Progenitor cell of endocrine pancreas (in vitro differentiated cells): ENCODE data around the gene PPIP5K2. TPM values are rescaled to one million over a fixed set of nuclear protein-coding genes. Genes with fewer than 3 reads are reported as not detected.

Experiments
- DNase-seq: peaks from one replicate; pipeline ENCODE4 v3.0.0; 2021; ENCODE audit warnings: low spot score; ENCODE audit not compliant: unreplicated experiment
- H3K27ac Mint-ChIP-seq: 2 replicates; pipeline ENCODE4 v1.8.0; 2021; ENCODE audit warnings: mild to moderate bottlenecking, moderate library complexity, mixed read lengths
- H3K27me3 Mint-ChIP-seq: 2 replicates; pipeline ENCODE4 v1.8.0; 2021; ENCODE audit warnings: mixed read lengths
- H3K36me3 Mint-ChIP-seq: 2 replicates; pipeline ENCODE4 v1.8.0; 2022; ENCODE audit warnings: mixed read lengths; ENCODE audit not compliant: insufficient read depth
- H3K4me1 Mint-ChIP-seq: 2 replicates; pipeline ENCODE4 v1.8.0; 2021; ENCODE audit warnings: low read depth, mixed read lengths
- H3K4me3 Mint-ChIP-seq: 2 replicates; pipeline ENCODE4 v1.8.0; 2021; ENCODE audit warnings: low read depth, mild to moderate bottlenecking, moderate library complexity, mixed read lengths
- H3K9me3 Mint-ChIP-seq: 2 replicates; pipeline ENCODE4 v1.8.0; 2021; ENCODE audit warnings: low read depth, mixed read lengths
- CTCF ChIP-seq: fragments of 200-600 bp; sonication (generic); IDR thresholded peaks from one replicate; pipeline ENCODE4 v1.5.0; 2021; ENCODE audit warnings: antibody characterized with exemption, mild to moderate bottlenecking; ENCODE audit not compliant: unreplicated experiment
- total RNA-seq: library from RNA; stranded (reverse); gene quantifications from 2 replicates; pipeline ENCODE4 v1.2.1, GENCODE V29; 2021

The PPIP5K2 gene
- total RNA-seq, 1 donor from 2014 or later = 89.2 TPM

- no peak overlapping the region for H3K27ac Mint-ChIP-seq
- DNase-seq = no peak
- no peak overlapping the region for H3K4me3 Mint-ChIP-seq
- no peak for TF ChIP-seq CTCF
- peaks cover 4% of the 10 kb centered on the region for H3K9me3 Mint-ChIP-seq
- peaks cover 10% of the 10 kb centered on the region for H3K4me1 Mint-ChIP-seq
- no peaks in the 10 kb centered on the region for H3K36me3 Mint-ChIP-seq
- no peaks in the 10 kb centered on the region for H3K27me3 Mint-ChIP-seq
Measured at GRCh38 chr5:103247118-103247517, 127.0 kb downstream of the PPIP5K2 start.

GRCh38 chr5:103249068-103249467 lies 129.0 kb downstream of the PPIP5K2 start:
- H3K4me3 Mint-ChIP-seq = no peak overlapping the region
- peaks cover 4% of the 10 kb centered on the region for H3K4me1 Mint-ChIP-seq
- no peaks in the 10 kb centered on the region for H3K36me3 Mint-ChIP-seq
- H3K27ac Mint-ChIP-seq = no peak overlapping the region
- DNase-seq = no peak
- no peak for TF ChIP-seq CTCF
- peaks cover 3% of the 10 kb centered on the region for H3K9me3 Mint-ChIP-seq
- no peaks in the 10 kb centered on the region for H3K27me3 Mint-ChIP-seq

- H3K27me3 Mint-ChIP-seq = no peaks in the 10 kb centered on the region
- no peak for TF ChIP-seq CTCF
- no peak overlapping the region for H3K4me3 Mint-ChIP-seq
- H3K36me3 Mint-ChIP-seq = no peaks in the 10 kb centered on the region
- H3K9me3 Mint-ChIP-seq = no peaks in the 10 kb centered on the region
- H3K27ac Mint-ChIP-seq = no peak overlapping the region
- H3K4me1 Mint-ChIP-seq = peaks cover 4% of the 10 kb centered on the region
- DNase-seq = no peak
Measured at GRCh38 chr5:103254921-103255320, 134.8 kb downstream of the PPIP5K2 start.

GRCh38 chr5:103255691-103256090 lies 135.6 kb downstream of the PPIP5K2 start:
- Mint-ChIP-seq H3K4me1 (peaks cover 9% of the 10 kb centered on the region), H3K27ac (no peak overlapping the region), H3K27me3 (no peaks in the 10 kb centered on the region), H3K36me3 (no peaks in the 10 kb centered on the region), H3K4me3 (no peak overlapping the region), H3K9me3 (no peaks in the 10 kb centered on the region)
- DNase-seq = no peak
- no peak for TF ChIP-seq CTCF

GRCh38 chr5:103256178-103256577 lies 136.1 kb downstream of the PPIP5K2 start:
- TF ChIP-seq CTCF = no peak
- H3K27me3 Mint-ChIP-seq = no peaks in the 10 kb centered on the region
- H3K4me1 Mint-ChIP-seq = peaks cover 14% of the 10 kb centered on the region
- H3K36me3 Mint-ChIP-seq = no peaks in the 10 kb centered on the region
- no peaks in the 10 kb centered on the region for H3K9me3 Mint-ChIP-seq
- no peak overlapping the region for H3K4me3 Mint-ChIP-seq
- DNase-seq = no peak
- H3K27ac Mint-ChIP-seq = no peak overlapping the region
